GM12878 (cell line): ENCODE data around the gene GREB1. TPM values are rescaled to one million over a fixed set of nuclear protein-coding genes. Genes with fewer than 3 reads are reported as not detected.

Experiments used
- ATAC-seq: fragments of 200-7000 bp; cut with Tn5 transposase; 3 replicates; pipeline ENCODE4 v1.9.1; 2020; ENCODE audit warnings: mild to moderate bottlenecking, moderate library complexity
- BruUV-seq: library from RNA; stranded (reverse); fragments of 400-500 nt; replicated peaks from 2 replicates; lab custom pipeline; 2021; lab: Mats Ljungman, UMichigan
- CTCF ChIA-PET: fragments of 300-600 bp; sonication (Branson Sonifier 250); formaldehyde crosslinking; extraction: SDS; loops from one replicate; lab custom pipeline; 2021; ENCODE audit warnings: inconsistent platforms; lab: Yijun Ruan, JAX
- POLR2A ChIA-PET: fragments of 350-600 bp; formaldehyde crosslinking; extraction: SDS; loops from one replicate; lab custom pipeline; 2021; ENCODE audit warnings: inconsistent platforms; lab: Charles Lee
- RAD21 ChIA-PET: fragments of 300-600 bp; sonication (Branson Sonifier 250); formaldehyde crosslinking; loops from one replicate; lab custom pipeline; 2023; ENCODE audit warnings: antibody characterized with exemption; ENCODE audit not compliant: unreplicated experiment; lab: Charles Lee
- SMC1A ChIA-PET: fragments of 300-600 bp; sonication (Branson Sonifier 250); formaldehyde crosslinking; loops from one replicate; lab custom pipeline; 2023; ENCODE audit not compliant: unreplicated experiment, uncharacterized antibody; lab: Charles Lee
- DNase-seq: peaks from one replicate; pipeline ENCODE4 v3.0.0-alpha.2; 2011; ENCODE audit warnings: low read depth, low spot score
- FAIRE-seq: peaks from 3 replicates; lab custom pipeline; 2011; peaks lifted over from hg19 to GRCh38; lab: Jason Lieb, UNC
- H2AFZ ChIP-seq: 2 replicates; pipeline ENCODE4 v1.6.0; 2011; ENCODE audit warnings: low read depth, low read length, control low read depth; ENCODE audit not compliant: control insufficient read depth
- H3K27ac ChIP-seq: 2 replicates; pipeline ENCODE4 v1.5.1; 2011; ENCODE audit warnings: control low read depth; ENCODE audit not compliant: control insufficient read depth, insufficient read depth
- H3K27me3 ChIP-seq, 2 experiments: replicated peaks in 1 of 2; 2 replicates each; pipeline versions ENCODE4 v1.6.0 to v1.6.1; 2011; ENCODE audit warnings: low read length in 1 of 2; ENCODE audit not compliant: control insufficient read depth in 2 of 2, insufficient read depth in 2 of 2
- H3K36me3 ChIP-seq, 2 experiments: 2 replicates each; pipeline ENCODE4 v1.5.1; 2011; ENCODE audit warnings: low read length in 1 of 2; ENCODE audit not compliant: control insufficient read depth in 2 of 2, insufficient read depth in 2 of 2
- H3K4me1 ChIP-seq: 2 replicates; pipeline ENCODE4 v1.6.1; 2011; ENCODE audit warnings: mild to moderate bottlenecking, low read length, moderate library complexity, mixed read lengths; ENCODE audit not compliant: control insufficient read depth, insufficient read depth
- H3K4me2 ChIP-seq: 2 replicates; pipeline ENCODE4 v1.6.0; 2011; ENCODE audit warnings: control low read depth; ENCODE audit not compliant: control insufficient read depth, insufficient read depth
- H3K4me3 ChIP-seq: fragments of 200-600 bp; sonication (generic); 2 replicates; pipeline ENCODE4 v1.5.1; 2016
- H3K79me2 ChIP-seq: 2 replicates; pipeline ENCODE4 v1.6.0; 2011; ENCODE audit warnings: low read length; ENCODE audit not compliant: control insufficient read depth, insufficient read depth
- H3K9ac ChIP-seq: 2 replicates; pipeline ENCODE4 v1.8.0; 2011; ENCODE audit warnings: low read length, control low read depth, mixed read lengths; ENCODE audit not compliant: control insufficient read depth, insufficient read depth
- H3K9me3 ChIP-seq: replicated peaks from 3 replicates; pipeline ENCODE4 v1.5.1; 2011; ENCODE audit warnings: mild to moderate bottlenecking, low read length; ENCODE audit not compliant: control insufficient read depth, insufficient read depth
- H4K20me1 ChIP-seq: 2 replicates; pipeline ENCODE4 v1.6.0; 2011; ENCODE audit not compliant: control insufficient read depth, insufficient read depth
- EGR1 ChIP-seq, 2 experiments: IDR thresholded peaks; 1 replicate in 1 of 2; 2 replicates in 1 of 2; pipeline ENCODE4 v1.6.1; 2011 to 2012; ENCODE audit warnings: low read depth in 2 of 2, low read length in 2 of 2, borderline replicate concordance in 1 of 2, mild to moderate bottlenecking in 1 of 2, moderate library complexity in 1 of 2
- EZH2 ChIP-seq: IDR thresholded peaks from 2 replicates; pipeline ENCODE4 v1.6.1; 2012; ENCODE audit warnings: low read depth, mild to moderate bottlenecking, control low read depth, inconsistent platforms, low read length, borderline replicate concordance; ENCODE audit not compliant: control insufficient read depth
- MXI1 ChIP-seq: fragments of 150-350 bp; IDR thresholded peaks from 2 replicates; pipeline ENCODE4 v1.6.1; 2011; ENCODE audit warnings: low read depth, mild to moderate bottlenecking, inconsistent platforms, low read length, improper control_type of control experiment
- NFYA ChIP-seq: IDR thresholded peaks from 2 replicates; pipeline ENCODE4 v1.6.1; 2011; ENCODE audit warnings: low read depth, mild to moderate bottlenecking, low read length, improper control_type of control experiment, borderline replicate concordance
- NR2C2 ChIP-seq: IDR thresholded peaks from 2 replicates; pipeline ENCODE4 v1.6.1; 2011; ENCODE audit warnings: borderline replicate concordance, low read depth; ENCODE audit not compliant: control insufficient read depth, insufficient read length
- PKNOX1 ChIP-seq: fragments of 450-650 bp; IDR thresholded peaks from 2 replicates; pipeline ENCODE4 v1.6.1; 2016; ENCODE audit warnings: mild to moderate bottlenecking
- SMARCA5 ChIP-seq: fragments of 450-650 bp; IDR thresholded peaks from 2 replicates; pipeline ENCODE4 v1.6.1; 2017; ENCODE audit warnings: mild to moderate bottlenecking
- SMC3 ChIP-seq: IDR thresholded peaks from 2 replicates; pipeline ENCODE4 v1.6.1; 2011; ENCODE audit warnings: low read length, improper control_type of control experiment, borderline replicate concordance
- STAT3 ChIP-seq: IDR thresholded peaks from 2 replicates; pipeline ENCODE4 v1.6.1; 2011; ENCODE audit warnings: low read depth, low read length, improper control_type of control experiment
- ZBTB11 ChIP-seq: fragments of 450-650 bp; formaldehyde crosslinking; IDR thresholded peaks from 2 replicates; pipeline ENCODE4 v1.5.0; 2022; ENCODE audit warnings: mild to moderate bottlenecking, missing genetic modification characterization
- WGBS: methylation state at CpG from one replicate; pipeline ENCODE4 v1.1.6; 2016; ENCODE audit warnings: low lambda C conversion rate; ENCODE audit not compliant: insufficient replicate concordance, insufficient coverage; ENCODE audit errors: missing lambda C conversion rate; 5-methylcytosine and 5-hydroxymethylcytosine counted together
- in situ Hi-C: fragments of 300-500 bp; cut with MboI; formaldehyde crosslinking; loops from 9 replicates; pipeline ENCODE4 v1.14.3; 2018; ENCODE audit warnings: mixed read lengths
- intact Hi-C: fragments of 100-400 bp; cut with micrococcal nuclease; formaldehyde crosslinking; loops from one replicate; pipeline ENCODE4 v1.14.2; 2022; ENCODE audit not compliant: unreplicated experiment
- polyA plus RNA-seq, 11 experiments: library from polyadenylated mRNA; depleted of rRNA in 4 of 11; unstranded in 6 of 11; stranded (reverse) in 5 of 11; fragments of >200 nt; fragmentation: Nextera tagmentation in 4 of 11; fragmentation: Illumina TruSeq in 1 of 11; extraction: Ambion mirVana in 4 of 11; extraction: Trizol in 1 of 11; gene quantifications; 1 replicate in 1 of 11; 2 replicates in 10 of 11; pipeline versions ENCODE4 v1.2.1 to v1.2.3, GENCODE V29; 2011 to 2016; ENCODE audit warnings: inconsistent platforms in 2 of 11, missing spikeins in 2 of 11, low read depth in 1 of 11
- total RNA-seq, 4 experiments: library from RNA; depleted of rRNA in 3 of 4; stranded (reverse); fragments of >200 nt in 3 of 4; fragmentation: Illumina TruSeq in 1 of 4; extraction: Trizol in 1 of 4; gene quantifications; 2 replicates each; pipeline versions ENCODE4 v1.2.1 to v1.2.3, GENCODE V29; 2013 to 2021

GREB1 gene
- total and polyA plus RNA-seq, 10 of the 15 experiments (the other 5 are each of a cell fraction or from before 2014, with no cell fraction given), result 0.09 to 2.1 (median 0.37) TPM; not detected in 1

- TF ChIP-seq SMARCA5, result no peak
- TF ChIP-seq EZH2, result no peak
- no peak for TF ChIP-seq MXI1
- no peak for TF ChIP-seq NR2C2
- no peak for TF ChIP-seq ZBTB11 (CRISPR knock-in tag)
- no peak for TF ChIP-seq SMC3
- TF ChIP-seq NFYA, result no peak
- TF ChIP-seq EGR1 (IDR thresholded peaks at IDR 0.05; ENCODE audit: borderline replicate concordance in 1 of 2, low read depth in 2 of 2, low read length in 2 of 2), result no peak
Measured at GRCh38 chr2:11656252-11656651, 122.4 kb downstream of the GREB1 start (continued).

- WGBS, result 65% methylated on average over 30 of the region's 31 CpGs
Measured at GRCh38 chr2:11656671-11657101, 122.8 kb downstream of the GREB1 start.

More at GRCh38 chr2:11656671-11657101, 122.8 kb downstream of the GREB1 start:
- H3K36me3 ChIP-seq, result no peaks in the 10 kb centered on the region
- no peaks in the 10 kb centered on the region for H3K27me3 ChIP-seq
- FAIRE-seq, result no peak
- ChIA-PET POLR2A (no interaction called here), SMC1A (interaction anchor here (0.6 to 1.1 kb wide), 2 partner anchors 123 to 168 kb away, joined by 3 read pairs; no protein-coding TSS in a partner anchor), RAD21 (no interaction called here), CTCF (no interaction called here)
- DNase-seq, result no peak
- in situ Hi-C loops, result no loop called here
- H3K27ac ChIP-seq, result no peak overlapping the region
- intact Hi-C loops, result no loop called here
- no peaks in the 10 kb centered on the region for H3K79me2 ChIP-seq
- no peak overlapping the region for H2AFZ ChIP-seq
- no peaks in the 10 kb centered on the region for H3K9me3 ChIP-seq
- no peak overlapping the region for H3K4me3 ChIP-seq
- H3K4me2 ChIP-seq, result no peak overlapping the region
- no peak overlapping the region for H3K9ac ChIP-seq
- H4K20me1 ChIP-seq, result no peaks in the 10 kb centered on the region
- H3K4me1 ChIP-seq, result no peaks in the 10 kb centered on the region
- no peak for ATAC-seq
- BruUV-seq, result no TSS peak
- no peak for TF ChIP-seq STAT3
- no peak for TF ChIP-seq PKNOX1
